ENCODE measurements around the gene VTA1. TPM values are rescaled to one million over a fixed set of nuclear protein-coding genes. Genes with fewer than 3 reads are reported as not detected.

VTA1 gene
- total and polyA plus RNA-seq, 2 of the 4 experiments (the other 2 are of a cell fraction): 60.9 to 120 TPM

DNA sequence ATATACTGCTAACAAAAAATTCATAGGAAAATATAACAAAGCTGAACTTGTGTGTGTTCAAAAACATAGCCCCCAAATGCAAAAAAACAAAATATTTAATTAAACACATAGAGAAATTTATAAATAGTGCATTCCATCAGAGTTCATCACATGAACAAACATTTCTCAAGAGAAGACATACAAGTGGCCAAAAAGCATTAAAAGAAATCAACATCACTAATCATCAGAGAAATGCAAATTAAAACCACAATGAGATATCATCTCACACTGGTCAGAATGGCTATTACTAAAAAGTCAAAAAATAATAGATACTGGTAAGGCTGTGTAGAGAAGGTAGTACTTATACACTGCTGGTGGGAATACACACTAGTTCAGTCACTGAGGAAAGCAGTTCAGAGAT is 115.2 kb downstream of the VTA1 start:
- CTCF ChIA-PET: no interaction called here
- Histone ChIP-seq H4K20me1 (ENCODE audit: insufficient read depth, low read length) (no peaks in the 10 kb centered on the region), H3K79me1 (ENCODE audit: low read depth in 1 of 2, low read length in 2 of 2) (no peaks in the 10 kb centered on the region), H3K14ac (replicated peaks; ENCODE audit: low read depth, low read length) (no peak overlapping the region), H3K27ac (ENCODE audit: insufficient read depth, low read length) (no peak overlapping the region), H3K4me1 (ENCODE audit: control insufficient read depth, insufficient read depth, low read length) (peaks cover 3% of the 10 kb centered on the region; the same call in 1 of the 2 replicates), H2AK5ac (ENCODE audit: low read depth, low read length) (no peak overlapping the region), H3K9me3 (ENCODE audit: control insufficient read depth, insufficient read depth, low read length) (peaks cover 3% of the 10 kb centered on the region; the same call in 1 of the 2 replicates), H3K23ac (ENCODE audit: low read depth, low read length) (no peak overlapping the region), H3K4me3 (ENCODE audit: insufficient read depth, low read depth, low read length) (no peak overlapping the region), H3K4ac (ENCODE audit: low read depth, low read length) (no peak overlapping the region), H2BK20ac (ENCODE audit: low read depth, low read length) (no peak overlapping the region), H4K5ac (ENCODE audit: low read depth, low read length) (no peak overlapping the region), H3K4me2 (ENCODE audit: low read depth, low read length) (no peak overlapping the region), H3K56ac (ENCODE audit: extremely low read depth, insufficient read depth, low read length) (no peak overlapping the region), H3K9me1 (ENCODE audit: insufficient read depth, low read length) (no peaks in the 10 kb centered on the region), H3K36me3 (ENCODE audit: control insufficient read depth, insufficient read depth, low read length) (no peaks in the 10 kb centered on the region), H3K18ac (ENCODE audit: low read depth, low read length) (no peak overlapping the region), H2BK120ac (ENCODE audit: low read depth, low read length) (no peak overlapping the region), H3K27me3 (ENCODE audit: control insufficient read depth, insufficient read depth, low read length) (no peaks in the 10 kb centered on the region), H2BK5ac (ENCODE audit: low read depth, low read length, poor library complexity, severe bottlenecking) (peak overlapping the region; percentile 1), H3K9ac (ENCODE audit: low read depth, low read length) (no peak overlapping the region), H2AK9ac (replicated peaks; ENCODE audit: low read depth, low read length, poor library complexity) (no peak overlapping the region), H4K91ac (ENCODE audit: insufficient read depth, low read depth, low read length) (no peak overlapping the region), H4K8ac (ENCODE audit: low read depth in 2 of 2, low read length in 2 of 2) (no peak overlapping the region), H2BK15ac (ENCODE audit: low read depth, low read length) (no peak overlapping the region), H2AFZ (replicated peaks; ENCODE audit: low read length, poor library complexity) (no peak overlapping the region)
- DNase-seq: no peak
- no TSS peak for BruUV-seq (replicated peaks)
- dilution Hi-C loops (cut with HindIII; ENCODE audit: low sequenced_read_pairs, unreplicated experiment): no loop called here
- TF ChIP-seq POLR2A (IDR thresholded peaks at IDR 0.05; ENCODE audit: low read depth, low read length): no peak
- TF ChIP-seq CEBPB (IDR thresholded peaks at IDR 0.05; ENCODE audit: low read depth, low read length): no peak
- TF ChIP-seq, protein P1, sequence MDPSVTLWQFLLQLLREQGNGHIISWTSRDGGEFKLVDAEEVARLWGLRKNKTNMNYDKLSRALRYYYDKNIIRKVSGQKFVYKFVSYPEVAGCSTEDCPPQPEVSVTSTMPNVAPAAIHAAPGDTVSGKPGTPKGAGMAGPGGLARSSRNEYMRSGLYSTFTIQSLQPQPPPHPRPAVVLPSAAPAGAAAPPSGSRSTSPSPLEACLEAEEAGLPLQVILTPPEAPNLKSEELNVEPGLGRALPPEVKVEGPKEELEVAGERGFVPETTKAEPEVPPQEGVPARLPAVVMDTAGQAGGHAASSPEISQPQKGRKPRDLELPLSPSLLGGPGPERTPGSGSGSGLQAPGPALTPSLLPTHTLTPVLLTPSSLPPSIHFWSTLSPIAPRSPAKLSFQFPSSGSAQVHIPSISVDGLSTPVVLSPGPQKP (IDR thresholded peaks at IDR 0.05; ENCODE audit: borderline replicate concordance, low read depth, low read length): no peak
- TF ChIP-seq RFX5 (IDR thresholded peaks at IDR 0.05; ENCODE audit: low read depth, low read length): no peak
- TF ChIP-seq RAD21 (IDR thresholded peaks at IDR 0.05; ENCODE audit: low read length): no peak
- TF ChIP-seq FOS (IDR thresholded peaks at IDR 0.05; ENCODE audit: low read depth, low read length): no peak
- TF ChIP-seq, protein P2, sequence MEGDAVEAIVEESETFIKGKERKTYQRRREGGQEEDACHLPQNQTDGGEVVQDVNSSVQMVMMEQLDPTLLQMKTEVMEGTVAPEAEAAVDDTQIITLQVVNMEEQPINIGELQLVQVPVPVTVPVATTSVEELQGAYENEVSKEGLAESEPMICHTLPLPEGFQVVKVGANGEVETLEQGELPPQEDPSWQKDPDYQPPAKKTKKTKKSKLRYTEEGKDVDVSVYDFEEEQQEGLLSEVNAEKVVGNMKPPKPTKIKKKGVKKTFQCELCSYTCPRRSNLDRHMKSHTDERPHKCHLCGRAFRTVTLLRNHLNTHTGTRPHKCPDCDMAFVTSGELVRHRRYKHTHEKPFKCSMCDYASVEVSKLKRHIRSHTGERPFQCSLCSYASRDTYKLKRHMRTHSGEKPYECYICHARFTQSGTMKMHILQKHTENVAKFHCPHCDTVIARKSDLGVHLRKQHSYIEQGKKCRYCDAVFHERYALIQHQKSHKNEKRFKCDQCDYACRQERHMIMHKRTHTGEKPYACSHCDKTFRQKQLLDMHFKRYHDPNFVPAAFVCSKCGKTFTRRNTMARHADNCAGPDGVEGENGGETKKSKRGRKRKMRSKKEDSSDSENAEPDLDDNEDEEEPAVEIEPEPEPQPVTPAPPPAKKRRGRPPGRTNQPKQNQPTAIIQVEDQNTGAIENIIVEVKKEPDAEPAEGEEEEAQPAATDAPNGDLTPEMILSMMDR (conservative IDR thresholded peaks at IDR 0.05; ENCODE audit: low read depth, low read length): no peak
- TF ChIP-seq MAZ (IDR thresholded peaks at IDR 0.05; ENCODE audit: borderline replicate concordance, low read depth, low read length): no peak
- TF ChIP-seq MXI1 (IDR thresholded peaks at IDR 0.05; ENCODE audit: borderline replicate concordance, low read depth, low read length): no peak
- TF ChIP-seq, protein P3, sequence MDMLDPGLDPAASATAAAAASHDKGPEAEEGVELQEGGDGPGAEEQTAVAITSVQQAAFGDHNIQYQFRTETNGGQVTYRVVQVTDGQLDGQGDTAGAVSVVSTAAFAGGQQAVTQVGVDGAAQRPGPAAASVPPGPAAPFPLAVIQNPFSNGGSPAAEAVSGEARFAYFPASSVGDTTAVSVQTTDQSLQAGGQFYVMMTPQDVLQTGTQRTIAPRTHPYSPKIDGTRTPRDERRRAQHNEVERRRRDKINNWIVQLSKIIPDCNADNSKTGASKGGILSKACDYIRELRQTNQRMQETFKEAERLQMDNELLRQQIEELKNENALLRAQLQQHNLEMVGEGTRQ (IDR thresholded peaks at IDR 0.05; ENCODE audit: low read depth, low read length): no peak
- intact Hi-C loops (cut with micrococcal nuclease): no loop called here
- POLR2A ChIA-PET (ENCODE audit: unreplicated experiment): no interaction called here
- in situ Hi-C loops (cut with MboI; ENCODE audit: low sequenced_read_pairs): no loop called here
- ATAC-seq (ENCODE audit: low read depth): peak; percentile 54

Data from IMR-90 (cell line).